WTC11 (cell line): ENCODE results near the gene KIF17. TPM values are rescaled to one million over a fixed set of nuclear protein-coding genes. Genes with fewer than 3 reads are reported as not detected.

ENCODE experiments used
- ATAC-seq: fragments of 200-7000 bp; cut with Tn5 transposase; 2 replicates; pipeline ENCODE4 v1.10.0; 2021; ENCODE audit warnings: mild to moderate bottlenecking, moderate library complexity
- CTCF ChIA-PET: fragments of 300-600 bp; sonication (Branson Sonifier 250); formaldehyde crosslinking; loops from one replicate; lab custom pipeline; 2021; ENCODE audit warnings: antibody characterized with exemption; lab: Charles Lee
- POLR2A ChIA-PET: fragments of 350-600 bp; sonication (Branson Sonifier 250); formaldehyde crosslinking; loops from one replicate; lab custom pipeline; 2021; ENCODE audit warnings: antibody characterized with exemption; lab: Charles Lee
- DNase-seq: peaks from one replicate; pipeline ENCODE4 v3.0.0; 2021; ENCODE audit warnings: low spot score
- H3K27ac Mint-ChIP-seq: 2 replicates; pipeline ENCODE4 v1.8.0; 2021; ENCODE audit warnings: mixed read lengths
- H3K27me3 Mint-ChIP-seq: 2 replicates; pipeline ENCODE4 v1.8.0; 2021; ENCODE audit warnings: low read depth, mild to moderate bottlenecking, moderate library complexity, mixed read lengths
- H3K36me3 Mint-ChIP-seq: 2 replicates; pipeline ENCODE4 v1.8.0; 2021; ENCODE audit warnings: mixed read lengths
- H3K4me1 Mint-ChIP-seq: 2 replicates; pipeline ENCODE4 v1.8.0; 2022; ENCODE audit warnings: mixed read lengths
- H3K4me3 Mint-ChIP-seq: 2 replicates; pipeline ENCODE4 v1.8.0; 2021; ENCODE audit warnings: mild to moderate bottlenecking, moderate library complexity, mixed read lengths
- H3K9me3 Mint-ChIP-seq: 2 replicates; pipeline ENCODE4 v1.8.0; 2021; ENCODE audit warnings: mixed read lengths
- ELF4 ChIP-seq: sonication (generic); formaldehyde crosslinking; IDR thresholded peaks from 2 replicates; pipeline ENCODE4 v1.8.1; 2022; ENCODE audit warnings: low read depth, mild to moderate bottlenecking, moderate library complexity, missing genetic modification reagents
- FOXP1 ChIP-seq: sonication (generic); formaldehyde crosslinking; IDR thresholded peaks from 2 replicates; pipeline ENCODE4 v1.8.0; 2022; ENCODE audit warnings: missing genetic modification reagents, mild to moderate bottlenecking, moderate library complexity, borderline replicate concordance
- GTF2I ChIP-seq: fragments of 250-450 bp; sonication (Bioruptor Pico); conservative IDR thresholded peaks from 2 replicates; pipeline ENCODE4 v1.4.0; 2021; ENCODE audit warnings: mild to moderate bottlenecking
- JUN ChIP-seq: sonication (generic); formaldehyde crosslinking; IDR thresholded peaks from 2 replicates; pipeline ENCODE4 v1.8.0; 2023; ENCODE audit warnings: mild to moderate bottlenecking, missing genetic modification reagents
- MYBL2 ChIP-seq: sonication (generic); formaldehyde crosslinking; IDR thresholded peaks from 2 replicates; pipeline ENCODE4 v1.8.1; 2023; ENCODE audit warnings: mild to moderate bottlenecking, moderate library complexity, missing genetic modification reagents
- NR3C1 ChIP-seq: sonication (generic); formaldehyde crosslinking; conservative IDR thresholded peaks from 2 replicates; pipeline ENCODE4 v1.8.1; 2023; ENCODE audit warnings: low read depth, mild to moderate bottlenecking, missing genetic modification reagents
- RORB ChIP-seq: fragments of 250-450 bp; sonication (Bioruptor Pico); IDR thresholded peaks from 2 replicates; pipeline ENCODE4 v1.9.0; 2021; ENCODE audit warnings: mild to moderate bottlenecking
- SMAD4 ChIP-seq: sonication (generic); formaldehyde crosslinking; IDR thresholded peaks from 2 replicates; pipeline ENCODE4 v1.8.0; 2022; ENCODE audit warnings: mild to moderate bottlenecking, missing genetic modification reagents
- SOX15 ChIP-seq: fragments of 250-450 bp; sonication (Bioruptor Pico); IDR thresholded peaks from 2 replicates; pipeline ENCODE4 v1.9.0; 2021; ENCODE audit warnings: mild to moderate bottlenecking
- SP1 ChIP-seq: sonication (generic); formaldehyde crosslinking; conservative IDR thresholded peaks from 2 replicates; pipeline ENCODE4 v1.8.1; 2022; ENCODE audit warnings: missing genetic modification reagents
- TEAD4 ChIP-seq: sonication (generic); formaldehyde crosslinking; IDR thresholded peaks from 2 replicates; pipeline ENCODE4 v1.8.0; 2022; ENCODE audit warnings: mild to moderate bottlenecking, missing genetic modification reagents
- ZNF232 ChIP-seq: sonication (generic); formaldehyde crosslinking; IDR thresholded peaks from 2 replicates; pipeline ENCODE4 v1.8.0; 2022; ENCODE audit warnings: mild to moderate bottlenecking, missing genetic modification reagents
- ZNF396 ChIP-seq: fragments of 250-450 bp; sonication (Bioruptor Pico); IDR thresholded peaks from 2 replicates; pipeline ENCODE4 v1.8.0; 2021; ENCODE audit warnings: mild to moderate bottlenecking, moderate library complexity, borderline replicate concordance
- total RNA-seq: library from RNA; stranded (reverse); gene quantifications from 3 replicates; pipeline ENCODE4 v1.2.3, GENCODE V29; 2021
- TF ChIP-seq, protein P1 (sequence below): fragments of 250-450 bp; sonication (Bioruptor Pico); conservative IDR thresholded peaks from 2 replicates; pipeline ENCODE4 v1.9.0; 2021; ENCODE audit warnings: mild to moderate bottlenecking
- TF ChIP-seq, protein P2 (sequence below): fragments of 250-450 bp; sonication (Bioruptor Pico); IDR thresholded peaks from 2 replicates; pipeline ENCODE4 v1.8.0; 2021; ENCODE audit warnings: mild to moderate bottlenecking
- TF ChIP-seq, protein P3 (sequence below): sonication (generic); formaldehyde crosslinking; IDR thresholded peaks from 2 replicates; pipeline ENCODE4 v1.8.1; 2023; ENCODE audit warnings: mild to moderate bottlenecking, missing genetic modification reagents
- TF ChIP-seq, protein P4 (sequence below): fragments of 250-450 bp; sonication (Bioruptor Pico); IDR thresholded peaks from 2 replicates; pipeline ENCODE4 v1.9.0; 2021; ENCODE audit warnings: mild to moderate bottlenecking, borderline replicate concordance
- TF ChIP-seq, protein P5 (sequence below): sonication (generic); formaldehyde crosslinking; IDR thresholded peaks from 2 replicates; pipeline ENCODE4 v1.8.1; 2022; ENCODE audit warnings: low read depth, mild to moderate bottlenecking, moderate library complexity, missing genetic modification reagents, borderline replicate concordance
- TF ChIP-seq, protein P6 (sequence below): fragments of 250-450 bp; sonication (Bioruptor Pico); IDR thresholded peaks from 2 replicates; pipeline ENCODE4 v2.1.2; 2022; ENCODE audit warnings: mild to moderate bottlenecking, moderate library complexity
- TF ChIP-seq, protein P7 (sequence below): sonication (generic); formaldehyde crosslinking; IDR thresholded peaks from 2 replicates; pipeline ENCODE4 v1.8.1; 2023; ENCODE audit warnings: mild to moderate bottlenecking, moderate library complexity, missing genetic modification reagents

Gene KIF17
- total RNA-seq, 1 experiment from 2014 or later, result 8.1 TPM

DNA sequence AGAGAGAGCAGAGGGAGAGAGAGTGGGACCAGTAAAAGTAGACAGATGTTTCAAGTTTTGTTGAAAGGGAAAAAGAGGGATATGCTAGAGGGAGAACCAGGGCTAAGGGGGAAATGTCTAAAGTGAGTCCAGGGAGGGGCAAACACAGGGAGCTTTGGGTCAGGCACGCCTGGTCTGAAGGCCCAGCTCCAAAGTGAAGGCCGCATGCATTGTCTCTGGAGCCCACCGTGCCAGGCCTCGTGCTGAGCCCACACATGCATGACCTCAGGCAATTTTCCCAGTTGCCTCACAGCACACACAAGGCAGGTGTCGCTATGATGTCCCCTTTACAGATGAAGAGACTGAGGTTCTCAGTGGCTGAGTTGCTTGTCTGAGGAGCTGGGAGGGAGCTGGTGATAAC, 16.0 kb downstream of the KIF17 start (continued):
- TF ChIP-seq SOX15 (CRISPR knock-in tag) (no peak), GTF2I (CRISPR knock-in tag) (no peak), ZNF232 (CRISPR knock-in tag) (no peak), SMAD4 (CRISPR knock-in tag) (no peak), MYBL2 (CRISPR knock-in tag) (no peak), RORB (CRISPR knock-in tag) (no peak)
- TF ChIP-seq, protein P1, sequence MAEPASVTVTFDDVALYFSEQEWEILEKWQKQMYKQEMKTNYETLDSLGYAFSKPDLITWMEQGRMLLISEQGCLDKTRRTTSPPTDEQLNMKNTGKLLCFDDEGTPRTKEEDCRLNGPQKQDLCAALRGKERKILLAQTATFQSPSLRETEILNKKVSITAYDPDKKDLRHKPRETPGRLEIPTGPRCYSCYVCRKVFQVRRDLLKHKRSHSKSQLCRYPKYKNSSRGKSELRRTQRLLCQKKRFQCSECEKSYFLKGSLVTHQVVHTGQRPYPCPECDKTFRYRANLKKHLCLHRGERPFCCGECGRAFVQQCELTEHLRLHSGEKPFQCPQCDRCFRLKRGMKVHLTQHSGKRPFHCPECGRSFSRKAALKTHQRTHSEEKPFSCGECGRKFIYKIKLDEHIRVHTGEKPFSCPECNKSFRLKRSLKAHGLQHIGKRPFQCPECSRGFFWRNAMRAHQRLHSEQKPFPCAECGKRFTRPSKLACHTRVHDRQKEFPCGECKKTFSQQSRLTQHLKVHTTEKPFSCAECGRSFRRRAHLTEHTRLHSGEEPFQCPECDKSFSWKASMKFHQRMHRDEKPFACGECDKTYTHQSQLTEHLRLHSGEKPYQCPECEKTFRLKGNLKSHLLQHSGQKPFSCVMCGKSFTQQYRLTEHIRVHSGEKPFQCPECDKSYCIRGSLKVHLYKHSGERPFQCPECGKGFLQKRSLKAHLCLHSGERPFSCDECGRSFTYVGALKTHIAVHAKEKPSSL (CRISPR knock-in tag), result no peak
- TF ChIP-seq, protein P2, sequence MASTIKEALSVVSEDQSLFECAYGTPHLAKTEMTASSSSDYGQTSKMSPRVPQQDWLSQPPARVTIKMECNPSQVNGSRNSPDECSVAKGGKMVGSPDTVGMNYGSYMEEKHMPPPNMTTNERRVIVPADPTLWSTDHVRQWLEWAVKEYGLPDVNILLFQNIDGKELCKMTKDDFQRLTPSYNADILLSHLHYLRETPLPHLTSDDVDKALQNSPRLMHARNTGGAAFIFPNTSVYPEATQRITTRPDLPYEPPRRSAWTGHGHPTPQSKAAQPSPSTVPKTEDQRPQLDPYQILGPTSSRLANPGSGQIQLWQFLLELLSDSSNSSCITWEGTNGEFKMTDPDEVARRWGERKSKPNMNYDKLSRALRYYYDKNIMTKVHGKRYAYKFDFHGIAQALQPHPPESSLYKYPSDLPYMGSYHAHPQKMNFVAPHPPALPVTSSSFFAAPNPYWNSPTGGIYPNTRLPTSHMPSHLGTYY (CRISPR knock-in tag), result no peak
- TF ChIP-seq, protein P3, sequence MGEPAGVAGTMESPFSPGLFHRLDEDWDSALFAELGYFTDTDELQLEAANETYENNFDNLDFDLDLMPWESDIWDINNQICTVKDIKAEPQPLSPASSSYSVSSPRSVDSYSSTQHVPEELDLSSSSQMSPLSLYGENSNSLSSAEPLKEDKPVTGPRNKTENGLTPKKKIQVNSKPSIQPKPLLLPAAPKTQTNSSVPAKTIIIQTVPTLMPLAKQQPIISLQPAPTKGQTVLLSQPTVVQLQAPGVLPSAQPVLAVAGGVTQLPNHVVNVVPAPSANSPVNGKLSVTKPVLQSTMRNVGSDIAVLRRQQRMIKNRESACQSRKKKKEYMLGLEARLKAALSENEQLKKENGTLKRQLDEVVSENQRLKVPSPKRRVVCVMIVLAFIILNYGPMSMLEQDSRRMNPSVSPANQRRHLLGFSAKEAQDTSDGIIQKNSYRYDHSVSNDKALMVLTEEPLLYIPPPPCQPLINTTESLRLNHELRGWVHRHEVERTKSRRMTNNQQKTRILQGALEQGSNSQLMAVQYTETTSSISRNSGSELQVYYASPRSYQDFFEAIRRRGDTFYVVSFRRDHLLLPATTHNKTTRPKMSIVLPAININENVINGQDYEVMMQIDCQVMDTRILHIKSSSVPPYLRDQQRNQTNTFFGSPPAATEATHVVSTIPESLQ (CRISPR knock-in tag), result no peak
- TF ChIP-seq, protein P4, sequence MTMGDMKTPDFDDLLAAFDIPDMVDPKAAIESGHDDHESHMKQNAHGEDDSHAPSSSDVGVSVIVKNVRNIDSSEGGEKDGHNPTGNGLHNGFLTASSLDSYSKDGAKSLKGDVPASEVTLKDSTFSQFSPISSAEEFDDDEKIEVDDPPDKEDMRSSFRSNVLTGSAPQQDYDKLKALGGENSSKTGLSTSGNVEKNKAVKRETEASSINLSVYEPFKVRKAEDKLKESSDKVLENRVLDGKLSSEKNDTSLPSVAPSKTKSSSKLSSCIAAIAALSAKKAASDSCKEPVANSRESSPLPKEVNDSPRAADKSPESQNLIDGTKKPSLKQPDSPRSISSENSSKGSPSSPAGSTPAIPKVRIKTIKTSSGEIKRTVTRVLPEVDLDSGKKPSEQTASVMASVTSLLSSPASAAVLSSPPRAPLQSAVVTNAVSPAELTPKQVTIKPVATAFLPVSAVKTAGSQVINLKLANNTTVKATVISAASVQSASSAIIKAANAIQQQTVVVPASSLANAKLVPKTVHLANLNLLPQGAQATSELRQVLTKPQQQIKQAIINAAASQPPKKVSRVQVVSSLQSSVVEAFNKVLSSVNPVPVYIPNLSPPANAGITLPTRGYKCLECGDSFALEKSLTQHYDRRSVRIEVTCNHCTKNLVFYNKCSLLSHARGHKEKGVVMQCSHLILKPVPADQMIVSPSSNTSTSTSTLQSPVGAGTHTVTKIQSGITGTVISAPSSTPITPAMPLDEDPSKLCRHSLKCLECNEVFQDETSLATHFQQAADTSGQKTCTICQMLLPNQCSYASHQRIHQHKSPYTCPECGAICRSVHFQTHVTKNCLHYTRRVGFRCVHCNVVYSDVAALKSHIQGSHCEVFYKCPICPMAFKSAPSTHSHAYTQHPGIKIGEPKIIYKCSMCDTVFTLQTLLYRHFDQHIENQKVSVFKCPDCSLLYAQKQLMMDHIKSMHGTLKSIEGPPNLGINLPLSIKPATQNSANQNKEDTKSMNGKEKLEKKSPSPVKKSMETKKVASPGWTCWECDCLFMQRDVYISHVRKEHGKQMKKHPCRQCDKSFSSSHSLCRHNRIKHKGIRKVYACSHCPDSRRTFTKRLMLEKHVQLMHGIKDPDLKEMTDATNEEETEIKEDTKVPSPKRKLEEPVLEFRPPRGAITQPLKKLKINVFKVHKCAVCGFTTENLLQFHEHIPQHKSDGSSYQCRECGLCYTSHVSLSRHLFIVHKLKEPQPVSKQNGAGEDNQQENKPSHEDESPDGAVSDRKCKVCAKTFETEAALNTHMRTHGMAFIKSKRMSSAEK (CRISPR knock-in tag), result no peak

DNA sequence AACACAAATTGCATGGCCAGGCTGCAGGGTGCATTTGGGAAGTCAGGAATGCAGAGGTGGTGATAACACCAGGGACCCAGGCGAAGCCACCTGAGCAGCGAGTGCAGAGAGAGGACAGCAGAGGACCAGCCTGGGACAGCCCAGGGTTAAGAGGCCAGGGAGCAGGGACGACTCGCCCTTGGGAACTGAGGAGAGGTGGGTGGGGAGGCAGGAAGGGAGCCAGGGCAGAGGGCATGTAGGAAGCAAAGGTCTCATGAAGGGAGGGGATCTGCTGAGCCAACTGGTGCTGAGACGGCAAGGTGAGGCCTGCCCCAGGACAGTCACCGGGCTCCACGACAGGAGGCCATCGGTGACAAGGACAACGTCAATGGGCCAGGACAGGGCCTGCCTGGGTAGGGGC, 16.4 kb downstream of the KIF17 start:
- Mint-ChIP-seq H3K27me3 (no peaks in the 10 kb centered on the region; the same call in 1 of the 2 replicates), H3K4me1 (peaks cover 6% of the 10 kb centered on the region), H3K9me3 (no peaks in the 10 kb centered on the region), H3K36me3 (no peaks in the 10 kb centered on the region), H3K27ac (no peak overlapping the region), H3K4me3 (no peak overlapping the region)
- ChIA-PET POLR2A (no interaction called here), CTCF (interaction anchor here (0.7 to 2.5 kb wide), 3 partner anchors 27 to 494 kb away, joined by 4 to 11 read pairs (median 5); partner anchors contain the start of gene HP1BP3)
- DNase-seq (no peak), ATAC-seq (no peak)
- TF ChIP-seq NR3C1 (CRISPR knock-in tag) (no peak), ELF4 (CRISPR knock-in tag) (no peak), RORB (CRISPR knock-in tag) (no peak), JUN (CRISPR knock-in tag) (no peak), MYBL2 (CRISPR knock-in tag) (no peak), ZNF232 (CRISPR knock-in tag) (no peak), SP1 (CRISPR knock-in tag) (no peak), FOXP1 (CRISPR knock-in tag) (no peak), TEAD4 (no peak), ZNF396 (no peak)
- TF ChIP-seq, protein P5, sequence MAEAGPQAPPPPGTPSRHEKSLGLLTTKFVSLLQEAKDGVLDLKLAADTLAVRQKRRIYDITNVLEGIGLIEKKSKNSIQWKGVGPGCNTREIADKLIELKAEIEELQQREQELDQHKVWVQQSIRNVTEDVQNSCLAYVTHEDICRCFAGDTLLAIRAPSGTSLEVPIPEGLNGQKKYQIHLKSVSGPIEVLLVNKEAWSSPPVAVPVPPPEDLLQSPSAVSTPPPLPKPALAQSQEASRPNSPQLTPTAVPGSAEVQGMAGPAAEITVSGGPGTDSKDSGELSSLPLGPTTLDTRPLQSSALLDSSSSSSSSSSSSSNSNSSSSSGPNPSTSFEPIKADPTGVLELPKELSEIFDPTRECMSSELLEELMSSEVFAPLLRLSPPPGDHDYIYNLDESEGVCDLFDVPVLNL (CRISPR knock-in tag), result no peak
- TF ChIP-seq, protein P6, sequence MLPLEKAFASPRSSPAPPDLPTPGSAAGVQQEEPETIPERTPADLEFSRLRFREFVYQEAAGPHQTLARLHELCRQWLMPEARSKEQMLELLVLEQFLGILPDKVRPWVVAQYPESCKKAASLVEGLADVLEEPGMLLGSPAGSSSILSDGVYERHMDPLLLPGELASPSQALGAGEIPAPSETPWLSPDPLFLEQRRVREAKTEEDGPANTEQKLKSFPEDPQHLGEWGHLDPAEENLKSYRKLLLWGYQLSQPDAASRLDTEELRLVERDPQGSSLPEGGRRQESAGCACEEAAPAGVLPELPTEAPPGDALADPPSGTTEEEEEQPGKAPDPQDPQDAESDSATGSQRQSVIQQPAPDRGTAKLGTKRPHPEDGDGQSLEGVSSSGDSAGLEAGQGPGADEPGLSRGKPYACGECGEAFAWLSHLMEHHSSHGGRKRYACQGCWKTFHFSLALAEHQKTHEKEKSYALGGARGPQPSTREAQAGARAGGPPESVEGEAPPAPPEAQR, result no peak
- TF ChIP-seq, protein P3 (CRISPR knock-in tag), result no peak
- TF ChIP-seq, protein P7, sequence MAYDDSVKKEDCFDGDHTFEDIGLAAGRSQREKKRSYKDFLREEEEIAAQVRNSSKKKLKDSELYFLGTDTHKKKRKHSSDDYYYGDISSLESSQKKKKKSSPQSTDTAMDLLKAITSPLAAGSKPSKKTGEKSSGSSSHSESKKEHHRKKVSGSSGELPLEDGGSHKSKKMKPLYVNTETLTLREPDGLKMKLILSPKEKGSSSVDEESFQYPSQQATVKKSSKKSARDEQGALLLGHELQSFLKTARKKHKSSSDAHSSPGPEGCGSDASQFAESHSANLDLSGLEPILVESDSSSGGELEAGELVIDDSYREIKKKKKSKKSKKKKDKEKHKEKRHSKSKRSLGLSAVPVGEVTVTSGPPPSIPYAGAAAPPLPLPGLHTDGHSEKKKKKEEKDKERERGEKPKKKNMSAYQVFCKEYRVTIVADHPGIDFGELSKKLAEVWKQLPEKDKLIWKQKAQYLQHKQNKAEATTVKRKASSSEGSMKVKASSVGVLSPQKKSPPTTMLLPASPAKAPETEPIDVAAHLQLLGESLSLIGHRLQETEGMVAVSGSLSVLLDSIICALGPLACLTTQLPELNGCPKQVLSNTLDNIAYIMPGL (CRISPR knock-in tag), result no peak
